ENCODE measurements around the gene LHFPL3.

LHFPL3 gene

GRCh38 chr7:104850374-104850773, 522.0 kb downstream of the LHFPL3 start:
- no peaks in the 10 kb centered on the region for H3K36me3 ChIP-seq (ENCODE audit: control insufficient read depth, low read length)
- H3K9me3 ChIP-seq (ENCODE audit: control insufficient read depth, insufficient read depth, low read length) = no peaks in the 10 kb centered on the region
- TF ChIP-seq CTCF (IDR thresholded peaks at IDR 0.05; ENCODE audit: low read depth, low read length, poor library complexity, severe bottlenecking) = no peak
- no peak for TF ChIP-seq EZH2phosphoT487 (IDR thresholded peaks at IDR 0.05; ENCODE audit: borderline replicate concordance, low read length)
- H3K4me2 ChIP-seq (ENCODE audit: low read length) = no peak overlapping the region
- H3K4me3 ChIP-seq (ENCODE audit: low read length) = no peak overlapping the region
- H3K9me2 ChIP-seq (replicated peaks; ENCODE audit: control insufficient read depth, low read length) = no peaks in the 10 kb centered on the region
- no peaks in the 10 kb centered on the region for H4K20me1 ChIP-seq (ENCODE audit: control insufficient read depth, insufficient read depth, low read depth, low read length)
- no peaks in the 10 kb centered on the region for H3K4me1 ChIP-seq (ENCODE audit: control insufficient read depth, low read length)
- no peaks in the 10 kb centered on the region for H3F3A ChIP-seq (ENCODE audit: control insufficient read depth, insufficient read depth)
- H3K79me2 ChIP-seq (ENCODE audit: control insufficient read depth, low read length) = no peaks in the 10 kb centered on the region
- no peak overlapping the region for H3K27ac ChIP-seq (ENCODE audit: low read depth, low read length)
- peaks cover 19% of the 10 kb centered on the region for H3K27me3 ChIP-seq (ENCODE audit: control insufficient read depth, low read length)

GRCh38 chr7:104851268-104851667, 522.9 kb downstream of the LHFPL3 start:
- Histone ChIP-seq H3K36me3 (ENCODE audit: control insufficient read depth, low read length) (no peaks in the 10 kb centered on the region), H3K9me3 (ENCODE audit: control insufficient read depth, insufficient read depth, low read length) (no peaks in the 10 kb centered on the region), H3K4me1 (ENCODE audit: control insufficient read depth, low read length) (no peaks in the 10 kb centered on the region), H3K4me3 (ENCODE audit: low read length) (no peak overlapping the region), H3K9me2 (replicated peaks; ENCODE audit: control insufficient read depth, low read length) (no peaks in the 10 kb centered on the region), H3K79me2 (ENCODE audit: control insufficient read depth, low read length) (no peaks in the 10 kb centered on the region), H3K27ac (ENCODE audit: low read depth, low read length) (no peak overlapping the region), H3K27me3 (ENCODE audit: control insufficient read depth, low read length) (peaks cover 19% of the 10 kb centered on the region), H4K20me1 (ENCODE audit: control insufficient read depth, insufficient read depth, low read depth, low read length) (no peaks in the 10 kb centered on the region), H3K4me2 (ENCODE audit: low read length) (no peak overlapping the region), H3F3A (ENCODE audit: control insufficient read depth, insufficient read depth) (no peaks in the 10 kb centered on the region)
- TF ChIP-seq CTCF (IDR thresholded peaks at IDR 0.05; ENCODE audit: low read depth, low read length, poor library complexity, severe bottlenecking) (no peak), EZH2phosphoT487 (IDR thresholded peaks at IDR 0.05; ENCODE audit: borderline replicate concordance, low read length) (no peak)

GRCh38 chr7:104852386-104852785, 524.0 kb downstream of the LHFPL3 start:
- Histone ChIP-seq H3K27ac (ENCODE audit: low read depth, low read length) (no peak overlapping the region), H3K9me2 (replicated peaks; ENCODE audit: control insufficient read depth, low read length) (no peaks in the 10 kb centered on the region), H3F3A (ENCODE audit: control insufficient read depth, insufficient read depth) (no peaks in the 10 kb centered on the region), H3K4me2 (ENCODE audit: low read length) (no peak overlapping the region), H3K4me1 (ENCODE audit: control insufficient read depth, low read length) (peaks cover 3% of the 10 kb centered on the region), H3K79me2 (ENCODE audit: control insufficient read depth, low read length) (no peaks in the 10 kb centered on the region), H3K4me3 (ENCODE audit: low read length) (no peak overlapping the region), H3K9me3 (ENCODE audit: control insufficient read depth, insufficient read depth, low read length) (no peaks in the 10 kb centered on the region), H3K27me3 (ENCODE audit: control insufficient read depth, low read length) (peaks cover 12% of the 10 kb centered on the region; the same call in 1 of the 2 replicates), H3K36me3 (ENCODE audit: control insufficient read depth, low read length) (no peaks in the 10 kb centered on the region), H4K20me1 (ENCODE audit: control insufficient read depth, insufficient read depth, low read depth, low read length) (no peaks in the 10 kb centered on the region)
- TF ChIP-seq CTCF (IDR thresholded peaks at IDR 0.05; ENCODE audit: low read depth, low read length, poor library complexity, severe bottlenecking) (no peak), EZH2phosphoT487 (IDR thresholded peaks at IDR 0.05; ENCODE audit: borderline replicate concordance, low read length) (no peak)

GRCh38 chr7:104855861-104856260, 527.5 kb downstream of the LHFPL3 start:
- H3K9me2 ChIP-seq (replicated peaks; ENCODE audit: control insufficient read depth, low read length) = no peaks in the 10 kb centered on the region
- no peak overlapping the region for H3K4me3 ChIP-seq (ENCODE audit: low read length)
- H3K36me3 ChIP-seq (ENCODE audit: control insufficient read depth, low read length) = no peaks in the 10 kb centered on the region
- no peaks in the 10 kb centered on the region for H3K79me2 ChIP-seq (ENCODE audit: control insufficient read depth, low read length)
- H3F3A ChIP-seq (ENCODE audit: control insufficient read depth, insufficient read depth) = no peaks in the 10 kb centered on the region
- no peaks in the 10 kb centered on the region for H4K20me1 ChIP-seq (ENCODE audit: control insufficient read depth, insufficient read depth, low read depth, low read length)
- TF ChIP-seq EZH2phosphoT487 (IDR thresholded peaks at IDR 0.05; ENCODE audit: borderline replicate concordance, low read length) = no peak
- TF ChIP-seq CTCF (IDR thresholded peaks at IDR 0.05; ENCODE audit: low read depth, low read length, poor library complexity, severe bottlenecking) = no peak
- no peak overlapping the region for H3K27ac ChIP-seq (ENCODE audit: low read depth, low read length)
- no peaks in the 10 kb centered on the region for H3K9me3 ChIP-seq (ENCODE audit: control insufficient read depth, insufficient read depth, low read length)
- H3K4me1 ChIP-seq (ENCODE audit: control insufficient read depth, low read length) = peaks cover 10% of the 10 kb centered on the region
- H3K4me2 ChIP-seq (ENCODE audit: low read length) = no peak overlapping the region
- peaks cover 23% of the 10 kb centered on the region for H3K27me3 ChIP-seq (ENCODE audit: control insufficient read depth, low read length)
